G401 (cell line): ENCODE measurements around the gene IKBKG. TPM values are rescaled to one million over a fixed set of nuclear protein-coding genes. Genes with fewer than 3 reads are reported as not detected.
"Not testable (repeated sequence)": the region's sequence is repeated elsewhere in the genome, so short reads cannot be mapped to it uniquely, and the experiment has no call there.

Source experiments
- DNase-seq: peaks from one replicate; pipeline ENCODE4 v3.0.0-alpha.2; 2015; ENCODE audit warnings: low spot score
- in situ Hi-C: cut with HindIII; loops from 2 replicates; pipeline ENCODE4 v1.10.0; 2016; ENCODE audit warnings: low sequenced_read_pairs, mixed read lengths
- total RNA-seq: library from RNA; depleted of rRNA; stranded (reverse); fragments of >200 nt; shearing (Covaris generic); gene quantifications from 2 replicates; pipeline ENCODE4 v1.2.3, GENCODE V29; 2014

Gene IKBKG
- total RNA-seq, 1 experiment from 2014 or later, result 13.2 TPM

GRCh38 chrX:154525606-154526490 is 21.6 kb upstream of the IKBKG start:
- in situ Hi-C loops, result no loop called here
- DNase-seq, result no peak

- in situ Hi-C loops, result no loop called here
Measured at GRCh38 chrX:154526901-154527675, 20.3 kb upstream of the IKBKG start.

GRCh38 chrX:154529206-154529612 is 18.2 kb upstream of the IKBKG start:
- in situ Hi-C loops, result no loop called here

More at GRCh38 chrX:154526901-154527675, 20.3 kb upstream of the IKBKG start:
- DNase-seq, result peak; percentile 82

GRCh38 chrX:154530286-154530685 is 17.1 kb upstream of the IKBKG start:
- no peak for DNase-seq
- in situ Hi-C loops, result no loop called here

More at GRCh38 chrX:154529206-154529612, 18.2 kb upstream of the IKBKG start:
- DNase-seq, result no peak

GRCh38 chrX:154531626-154532025 is 15.8 kb upstream of the IKBKG start:
- in situ Hi-C loops, result no loop called here
- no peak for DNase-seq

GRCh38 chrX:154532690-154533089 is 14.7 kb upstream of the IKBKG start:
- DNase-seq, result no peak
- in situ Hi-C loops, result no loop called here

GRCh38 chrX:154534526-154535322 is 12.7 kb upstream of the IKBKG start:
- peak; percentile 74 for DNase-seq
- in situ Hi-C loops, result no loop called here

- DNase-seq, result no peak
- in situ Hi-C loops, result no loop called here
Measured at GRCh38 chrX:154535892-154536291, 11.5 kb upstream of the IKBKG start.

GRCh38 chrX:154539077-154539476 is 8.3 kb upstream of the IKBKG start:
- in situ Hi-C loops, result no loop called here
- no peak for DNase-seq

- in situ Hi-C loops, DNase-seq: not testable (repeated sequence)
Measured at GRCh38 chrX:154540365-154540764, 7.1 kb upstream of the IKBKG start.

- in situ Hi-C loops, result no loop called here
- no peak for DNase-seq
Measured at GRCh38 chrX:154540897-154541535, 6.4 kb upstream of the IKBKG start.

- in situ Hi-C loops, result no loop called here
- no peak for DNase-seq
Measured at GRCh38 chrX:154541589-154541895, 5.9 kb upstream of the IKBKG start.

- DNase-seq, result peak; percentile 39
- in situ Hi-C loops, result no loop called here
Measured at GRCh38 chrX:154541896-154542722, 5.3 kb upstream of the IKBKG start.

- DNase-seq, result peak; percentile 64
- in situ Hi-C loops, result no loop called here
Measured at GRCh38 chrX:154542723-154543424, 4.5 kb upstream of the IKBKG start.

- DNase-seq, result no peak
- in situ Hi-C loops, result no loop called here
Measured at GRCh38 chrX:154545673-154546274, 1.6 kb upstream of the IKBKG start.

- DNase-seq, result peak; percentile 65
- in situ Hi-C loops, result no loop called here
Measured at GRCh38 chrX:154546354-154547244, 821 bp upstream of the IKBKG start, which contains the start of gene G6PD. Gene G6PD (minus strand): TSS chrX:154546846. CDS start chrX:154546155, 691 bp downstream.

GRCh38 chrX:154548028-154548316 is 552 bp downstream of the IKBKG start:
- no peak for DNase-seq
- in situ Hi-C loops, result no loop called here
